Ascending aorta (tissue), 2 donors: Measurements from ENCODE around the gene TRIM9. TPM values are rescaled to one million over a fixed set of nuclear protein-coding genes. Genes with fewer than 3 reads are reported as not detected.

Source experiments
- DNase-seq, 2 donors: peaks; one replicate each; pipeline ENCODE4 v3.0.0-alpha.2; 2019; ENCODE audit warnings: low spot score in 2 of 2
- H3K27ac ChIP-seq, 2 donors: fragments of 200-600 bp; sonication (generic); one replicate each; pipeline ENCODE4 v1.5.1; 2016 to 2017; ENCODE audit warnings: mild to moderate bottlenecking in 1 of 2
- H3K27me3 ChIP-seq: fragments of 200-600 bp; sonication (generic); one replicate; pipeline ENCODE4 v1.5.1; 2017
- H3K36me3 ChIP-seq, 2 donors: fragments of 200-600 bp; sonication (generic); one replicate each; pipeline ENCODE4 v1.5.1; 2016
- H3K4me1 ChIP-seq, 2 donors: fragments of 200-600 bp; sonication (generic); one replicate each; pipeline ENCODE4 v1.5.1; 2016 to 2017; ENCODE audit warnings: mild to moderate bottlenecking in 1 of 2
- H3K4me3 ChIP-seq, 2 donors: fragments of 200-600 bp; sonication (generic); one replicate each; pipeline ENCODE4 v1.5.1; 2016 to 2017; ENCODE audit warnings: mild to moderate bottlenecking in 1 of 2
- H3K9me3 ChIP-seq, 2 donors: fragments of 200-600 bp; sonication (generic); one replicate each; pipeline ENCODE4 v1.5.1; 2016
- CTCF ChIP-seq, 3 experiments: fragments of 200-600 bp in 2 of 3; fragments of 450-650 bp in 1 of 3; sonication (generic) in 2 of 3; IDR thresholded peaks; one replicate each; pipeline ENCODE4 v1.5.1; 2016 to 2019; ENCODE audit warnings: antibody characterized with exemption in 3 of 3, mild to moderate bottlenecking in 1 of 3, moderate library complexity in 1 of 3
- intact Hi-C: fragments of 100-400 bp; cut with DNase I; formaldehyde crosslinking; loops from one replicate; pipeline ENCODE4 v1.15.1; 2023
- total RNA-seq: library from RNA; depleted of rRNA; stranded (reverse); fragments of >200 nt; gene quantifications from one replicate; pipeline ENCODE4 v1.1.0, GENCODE V29; 2016

The TRIM9 gene
- total RNA-seq, 1 donor from 2014 or later = 4.2 TPM

GRCh38 chr14:51096870-51097269 lies 2.0 kb upstream of the TRIM9 start:
- DNase-seq = no peak
- H3K27me3 ChIP-seq = no peaks in the 10 kb centered on the region
- peaks cover 6 to 14% of the 10 kb centered on the region in 2 donors for H3K4me1 ChIP-seq
- no peaks in the 10 kb centered on the region for H3K36me3 ChIP-seq
- no peak overlapping the region for H3K27ac ChIP-seq
- intact Hi-C loops = loop anchor here (5.0 kb wide), 1 partner anchor 135 kb away; no protein-coding TSS in a partner anchor
- no peak overlapping the region for H3K4me3 ChIP-seq
- no peak for TF ChIP-seq CTCF (IDR thresholded peaks at IDR 0.05)
- H3K9me3 ChIP-seq = no peaks in the 10 kb centered on the region

DNA sequence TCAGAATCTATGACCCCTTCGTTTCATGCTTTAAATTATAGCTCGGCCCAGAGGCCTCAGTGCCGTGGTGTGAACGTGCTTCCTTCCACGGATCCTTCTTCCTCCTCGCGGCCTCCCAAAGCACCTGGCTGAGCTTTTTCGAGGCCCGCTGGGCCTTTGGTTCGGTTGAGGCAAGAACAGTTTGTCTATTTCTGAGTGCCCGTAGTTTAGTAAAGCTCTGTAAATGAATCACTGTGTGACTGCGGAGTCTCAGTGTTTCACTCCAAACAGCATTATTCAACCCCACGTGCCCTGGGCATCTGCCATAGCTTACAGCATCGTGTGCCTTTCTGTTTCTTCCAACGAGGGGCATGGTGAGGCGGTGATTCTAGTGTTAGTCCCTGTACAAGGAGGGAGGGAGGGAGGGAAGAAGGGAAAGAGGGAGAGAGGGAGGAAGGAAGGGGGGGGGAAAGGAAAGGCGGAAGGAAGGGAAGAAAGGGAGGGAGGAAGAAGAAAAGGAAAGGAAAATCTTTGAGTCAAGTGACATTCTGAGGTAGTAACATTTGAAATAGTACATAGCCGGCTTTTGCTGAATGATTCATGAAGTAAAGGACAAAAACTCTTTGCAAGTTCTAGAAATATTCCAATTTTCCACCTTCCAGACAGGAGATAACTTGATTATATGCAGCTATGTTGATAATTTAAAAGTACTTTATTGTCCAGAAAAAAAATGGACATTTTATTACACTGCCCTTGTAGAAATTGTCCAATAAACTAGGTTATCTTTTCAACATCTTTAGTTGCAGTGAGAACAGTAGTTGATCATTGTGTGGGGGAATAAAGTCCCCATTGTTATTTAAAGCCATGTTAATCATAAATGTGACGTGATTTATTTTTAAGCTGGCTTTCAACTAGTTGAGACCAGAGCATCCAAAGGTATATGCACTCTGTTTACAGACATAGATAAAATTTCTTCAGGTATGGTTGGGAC lies 1.2 kb upstream of the TRIM9 start:
- peaks cover 6 to 14% of the 10 kb centered on the region in 2 donors for H3K4me1 ChIP-seq
- H3K36me3 ChIP-seq = no peaks in the 10 kb centered on the region
- peak overlapping the region; percentile 61 to 73 for H3K4me3 ChIP-seq
- H3K9me3 ChIP-seq = no peaks in the 10 kb centered on the region
- intact Hi-C loops = loop anchor here (5.0 kb wide), 1 partner anchor 134 kb away; no protein-coding TSS in a partner anchor
- DNase-seq = peak in 1 of 2 donors; percentile 65
- H3K27ac ChIP-seq = peak overlapping the region; percentile 35 to 53
- TF ChIP-seq CTCF (IDR thresholded peaks at IDR 0.05) = no peak
- no peaks in the 10 kb centered on the region for H3K27me3 ChIP-seq

DNA sequence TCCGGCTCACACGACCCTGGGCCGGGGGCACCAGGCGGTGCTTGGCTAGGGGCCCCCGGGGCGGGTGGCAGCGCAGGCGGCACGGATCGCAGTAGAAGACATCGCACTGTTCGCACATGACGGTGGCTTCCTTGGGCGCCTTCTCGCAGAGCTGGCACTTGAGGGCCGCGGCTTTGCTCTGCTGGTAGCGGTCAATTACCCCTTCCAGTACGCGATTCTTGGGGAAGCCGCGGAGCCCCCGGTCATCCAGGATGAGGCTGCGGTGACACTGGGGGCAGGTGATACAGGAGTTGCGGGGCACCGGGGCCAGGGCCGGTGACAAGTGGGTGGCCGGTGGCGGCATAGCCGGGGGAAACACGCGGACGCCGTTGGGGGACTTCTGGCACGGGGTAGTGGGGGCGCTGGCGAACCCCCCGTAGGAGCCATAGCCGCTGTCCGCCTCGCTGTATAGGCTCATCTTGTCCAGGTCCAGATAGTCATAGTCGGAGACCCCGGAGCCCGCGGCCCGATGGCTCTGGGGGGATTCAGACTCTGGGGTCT lies 553 bp downstream of the TRIM9 start:
- intact Hi-C loops = no loop called here
- Histone ChIP-seq H3K4me1 (peaks cover 6 to 14% of the 10 kb centered on the region in 2 donors), H3K36me3 (no peaks in the 10 kb centered on the region), H3K4me3 (peak overlapping the region; percentile 61 to 73), H3K27ac (no peak overlapping the region), H3K9me3 (no peaks in the 10 kb centered on the region), H3K27me3 (no peaks in the 10 kb centered on the region)
- DNase-seq = no peak
- TF ChIP-seq CTCF (IDR thresholded peaks at IDR 0.05) = no peak

GRCh38 chr14:51093371-51094281 lies 1.3 kb downstream of the TRIM9 start:
- intact Hi-C loops = no loop called here
- no peak overlapping the region for H3K27ac ChIP-seq
- TF ChIP-seq CTCF (IDR thresholded peaks at IDR 0.05) = no peak
- peak overlapping the region; percentile 61 to 73 for H3K4me3 ChIP-seq
- H3K36me3 ChIP-seq = no peaks in the 10 kb centered on the region
- peak in 1 of 2 donors; percentile 63 for DNase-seq
- no peaks in the 10 kb centered on the region for H3K27me3 ChIP-seq
- H3K4me1 ChIP-seq = peaks cover 6 to 14% of the 10 kb centered on the region in 2 donors
- no peaks in the 10 kb centered on the region for H3K9me3 ChIP-seq

GRCh38 chr14:51092965-51093364 lies 1.9 kb downstream of the TRIM9 start:
- H3K4me1 ChIP-seq = peaks cover 6 to 14% of the 10 kb centered on the region in 2 donors
- H3K36me3 ChIP-seq = no peaks in the 10 kb centered on the region
- no peak overlapping the region for H3K27ac ChIP-seq
- H3K4me3 ChIP-seq = peak overlapping the region in 1 of 2 donors; percentile 61
- no peak for TF ChIP-seq CTCF (IDR thresholded peaks at IDR 0.05)
- no peaks in the 10 kb centered on the region for H3K27me3 ChIP-seq
- intact Hi-C loops = no loop called here
- DNase-seq = no peak
- H3K9me3 ChIP-seq = no peaks in the 10 kb centered on the region
